ENCODE measurements around the gene IRF2. TPM values are rescaled to one million over a fixed set of nuclear protein-coding genes. Genes with fewer than 3 reads are reported as not detected.

IRF2 gene
- total and polyA plus RNA-seq, 4 donors, result 16.4 to 65.8 (median 43.1) TPM

GRCh38 chr4:184504385-184504784 is 30.0 kb upstream of the IRF2 start:
- no peak for DNase-seq
- peaks cover 0 to 3% (median 0%) of the 10 kb centered on the region in 5 donors for H3K4me1 ChIP-seq (ENCODE audit: control insufficient read depth in 5 of 5, insufficient read depth in 5 of 5, low read length in 5 of 5)
- TF ChIP-seq CTCF (IDR thresholded peaks at IDR 0.05; ENCODE audit: control extremely low read depth, extremely low read depth), result no peak
- no peak overlapping the region for H3K9ac ChIP-seq (ENCODE audit: insufficient read depth in 1 of 2, low read length in 2 of 2)
- WGBS, 2 donors, result 82 to 87% methylated on average over 9 to 11 of the region's 11 CpGs
- H3K4me3 ChIP-seq, result no peak overlapping the region
- no peaks in the 10 kb centered on the region for H3K27me3 ChIP-seq (ENCODE audit: control insufficient read depth in 3 of 3, insufficient read depth in 3 of 3, low read length in 2 of 3)
- H3K36me3 ChIP-seq (ENCODE audit: control insufficient read depth in 4 of 4, insufficient read depth in 4 of 4, low read length in 4 of 4), result no peaks in the 10 kb centered on the region
- ATAC-seq (ENCODE audit: insufficient read depth, low FRiP score), result no peak
- H3K27ac ChIP-seq (ENCODE audit: low read depth in 1 of 2, low read length in 1 of 2), result no peak overlapping the region
- H3K9me3 ChIP-seq (ENCODE audit: control insufficient read depth in 4 of 4, insufficient read depth in 3 of 4, low read length in 3 of 4), result no peaks in the 10 kb centered on the region

GRCh38 chr4:184503869-184504300 is 29.5 kb upstream of the IRF2 start:
- DNase-seq (no peak), ATAC-seq (ENCODE audit: insufficient read depth, low FRiP score) (no peak)
- H3K4me3 ChIP-seq, result no peak overlapping the region
- no peaks in the 10 kb centered on the region for H3K9me3 ChIP-seq (ENCODE audit: control insufficient read depth in 4 of 4, insufficient read depth in 3 of 4, low read length in 3 of 4)
- whole genome bisulfite sequencing, 2 donors, result 19 to 37% methylated on average over 8 of the region's 8 CpGs
- no peak for TF ChIP-seq CTCF (IDR thresholded peaks at IDR 0.05; ENCODE audit: control extremely low read depth, extremely low read depth)
- H3K36me3 ChIP-seq (ENCODE audit: control insufficient read depth in 4 of 4, insufficient read depth in 4 of 4, low read length in 4 of 4), result no peaks in the 10 kb centered on the region
- no peak overlapping the region for H3K27ac ChIP-seq (ENCODE audit: low read depth in 1 of 2, low read length in 1 of 2)
- H3K4me1 ChIP-seq (ENCODE audit: control insufficient read depth in 5 of 5, insufficient read depth in 5 of 5, low read length in 5 of 5), result peaks cover 0 to 3% (median 0%) of the 10 kb centered on the region in 5 donors
- no peak overlapping the region for H3K9ac ChIP-seq (ENCODE audit: insufficient read depth in 1 of 2, low read length in 2 of 2)
- no peaks in the 10 kb centered on the region for H3K27me3 ChIP-seq (ENCODE audit: control insufficient read depth in 3 of 3, insufficient read depth in 3 of 3, low read length in 2 of 3)

- Histone ChIP-seq H3K9me3 (ENCODE audit: control insufficient read depth in 4 of 4, insufficient read depth in 3 of 4, low read length in 3 of 4) (peaks cover 0 to 2% (median 0%) of the 10 kb centered on the region in 4 donors), H3K4me1 (ENCODE audit: control insufficient read depth in 5 of 5, insufficient read depth in 5 of 5, low read length in 5 of 5) (peaks cover 0 to 4% (median 0%) of the 10 kb centered on the region in 5 donors), H3K27ac (ENCODE audit: low read depth in 1 of 2, low read length in 1 of 2) (no peak overlapping the region), H3K27me3 (ENCODE audit: control insufficient read depth in 3 of 3, insufficient read depth in 3 of 3, low read length in 2 of 3) (no peaks in the 10 kb centered on the region), H3K4me3 (no peak overlapping the region), H3K9ac (ENCODE audit: insufficient read depth in 1 of 2, low read length in 2 of 2) (no peak overlapping the region), H3K36me3 (ENCODE audit: control insufficient read depth in 4 of 4, insufficient read depth in 4 of 4, low read length in 4 of 4) (no peaks in the 10 kb centered on the region)
- ATAC-seq (ENCODE audit: insufficient read depth, low FRiP score) (no peak), DNase-seq (no peak)
- TF ChIP-seq CTCF (IDR thresholded peaks at IDR 0.05; ENCODE audit: control extremely low read depth, extremely low read depth), result no peak
- WGBS, 2 donors, result 85 to 94% methylated on average over 4 of the region's 4 CpGs
Observed at GRCh38 chr4:184500748-184501589, 26.6 kb upstream of the IRF2 start.
